ENCODE results near the gene TMEM74B.
"Not testable (repeated sequence)": the region's sequence is repeated elsewhere in the genome, so short reads cannot be mapped to it uniquely, and the experiment has no call there.

TMEM74B gene

DNA sequence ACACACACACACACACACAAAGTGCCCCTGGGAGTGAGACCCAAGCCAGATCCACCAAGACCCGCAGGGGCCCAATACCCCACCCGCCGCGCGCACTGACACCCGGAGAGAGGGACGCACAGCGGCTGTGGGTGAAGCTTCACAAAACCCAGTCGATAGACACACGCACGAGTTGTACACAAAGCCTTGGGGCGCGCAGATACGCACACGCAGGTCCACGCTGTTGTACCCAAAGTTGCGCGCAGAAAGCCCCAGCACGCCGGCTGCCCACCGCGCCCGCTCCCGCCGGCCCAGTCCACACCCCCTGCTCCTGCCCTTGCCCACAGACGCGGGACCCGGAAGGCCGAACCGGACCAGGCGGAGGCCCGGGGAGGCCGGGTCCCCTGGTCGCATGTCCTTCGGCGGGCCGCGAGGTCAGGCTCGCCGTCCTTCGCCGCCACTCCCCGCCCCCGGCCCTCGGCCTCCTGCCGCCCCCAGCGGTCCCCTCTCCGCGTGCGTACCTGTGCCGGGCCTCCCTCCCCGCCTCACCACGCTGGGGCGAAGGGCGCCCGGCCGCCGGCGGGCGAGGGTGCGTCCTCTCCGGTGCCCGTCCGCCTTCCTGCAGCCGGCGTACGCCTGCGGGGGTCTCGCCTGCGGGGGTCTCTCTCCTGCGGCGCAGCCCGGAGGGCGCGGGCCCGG lies at the start of gene TMEM74B:
Gene TMEM74B (minus strand): TSS at position 344 of the 678 bp plus-strand sequence. CDS start 1,180 bp downstream, outside the sequence.
- no peak for DNase-seq

DNA sequence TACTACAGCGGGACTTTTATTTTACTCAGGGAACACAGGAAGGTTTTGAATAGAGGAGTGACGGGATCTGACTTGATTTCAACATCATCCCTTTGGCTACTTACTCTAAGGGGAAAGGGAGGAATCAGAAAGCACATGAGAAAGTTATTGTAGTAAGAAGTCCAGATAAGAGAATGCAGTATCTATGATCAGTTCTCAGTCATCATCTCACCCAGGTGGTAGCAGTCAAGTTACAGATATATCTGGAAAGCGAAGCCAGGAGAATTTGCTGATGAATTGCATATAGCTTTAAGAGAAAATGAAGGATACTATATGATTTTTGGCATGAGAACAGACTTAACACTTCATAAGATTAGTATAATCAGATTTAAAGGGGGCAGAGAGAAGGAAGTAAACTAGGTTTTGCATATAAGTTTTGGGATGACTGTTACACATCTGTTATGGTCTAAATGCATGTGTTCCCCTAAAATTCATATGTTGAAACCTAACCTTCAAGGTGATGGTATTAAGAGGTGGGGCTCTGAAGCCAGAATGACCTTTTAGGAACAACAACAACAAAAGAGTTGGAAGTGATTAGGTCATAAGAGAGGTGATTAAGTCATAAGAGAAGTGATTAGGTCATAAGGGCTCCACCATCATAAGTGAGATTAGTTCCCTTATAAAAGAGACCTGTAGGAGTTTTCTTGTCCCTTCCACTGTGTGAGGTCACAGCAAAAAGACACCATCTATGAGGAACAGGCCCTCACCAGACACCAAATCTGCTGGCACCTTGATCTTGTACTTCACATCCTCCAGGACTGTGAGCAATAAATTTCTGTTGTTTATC lies 47.7 kb upstream of the TMEM74B start:
- no peak for DNase-seq

DNA sequence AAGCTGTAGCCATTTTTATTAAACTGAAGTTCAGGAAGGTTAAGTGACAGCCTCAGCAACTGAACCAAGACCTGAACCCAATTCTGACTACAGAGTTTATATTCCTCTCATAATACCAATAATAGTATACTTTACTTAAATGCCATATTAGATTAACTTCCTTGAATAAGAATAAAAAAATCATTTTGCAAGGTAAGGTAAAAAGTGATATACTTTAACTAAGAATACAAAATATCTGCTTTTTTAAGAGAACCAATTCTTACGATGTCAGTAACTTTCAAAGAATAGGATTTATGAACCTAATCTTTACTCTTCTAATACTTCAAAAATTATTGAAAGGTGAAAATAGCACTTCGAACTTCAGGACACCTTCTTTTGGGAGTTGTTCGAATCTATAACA lies 44.8 kb upstream of the TMEM74B start:
- DNase-seq, result no peak

DNA sequence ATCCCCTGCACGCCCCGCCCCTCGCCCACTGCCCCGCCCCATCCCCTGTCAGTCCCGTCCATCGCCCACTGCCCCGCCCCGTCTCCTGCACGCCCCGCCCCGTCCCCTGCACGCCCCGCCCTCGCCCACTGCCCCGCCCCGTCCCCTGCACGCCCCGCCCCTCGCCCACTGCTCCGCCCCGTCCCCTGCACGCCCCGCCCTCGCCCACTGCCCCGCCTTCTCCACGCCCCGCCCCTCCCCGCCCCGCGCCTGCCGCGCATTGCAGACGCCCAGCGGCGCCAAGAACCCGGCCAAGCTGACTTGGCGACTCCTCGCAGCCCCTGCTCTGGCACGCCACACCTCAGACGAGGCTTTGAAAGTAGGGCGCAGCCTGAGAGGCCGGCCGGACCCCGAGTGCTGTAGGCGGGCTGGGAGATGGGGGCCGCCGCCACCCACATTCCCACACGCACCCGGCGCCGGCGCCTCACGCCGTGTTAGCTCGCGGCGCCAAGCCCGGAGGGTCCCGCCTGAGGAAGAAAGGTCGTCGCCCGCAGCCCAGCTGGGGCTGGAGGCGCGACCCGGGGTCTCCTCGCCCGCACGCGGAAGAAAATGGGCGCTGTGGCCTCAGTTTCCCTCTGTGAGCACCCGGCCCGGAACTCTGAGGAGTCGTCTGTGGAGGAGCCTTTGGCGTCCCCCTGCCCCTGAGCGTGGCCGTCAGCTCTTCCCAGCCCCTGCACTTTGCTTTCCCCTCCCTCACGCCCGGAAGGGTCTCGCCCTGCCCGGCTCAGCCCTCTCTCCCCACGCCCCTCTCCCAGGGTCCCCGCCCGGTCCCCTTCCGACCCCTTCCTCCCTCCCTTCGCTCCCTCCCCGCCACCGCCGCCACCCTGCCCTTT lies 41.2 kb upstream of the TMEM74B start, which contains the start of gene RAD21L1:
Gene RAD21L1 (plus strand): TSS at position 262 of the 872 bp plus-strand sequence. CDS start 2,410 bp downstream, outside the sequence.
- peak; percentile 36 to 67 for DNase-seq

DNA sequence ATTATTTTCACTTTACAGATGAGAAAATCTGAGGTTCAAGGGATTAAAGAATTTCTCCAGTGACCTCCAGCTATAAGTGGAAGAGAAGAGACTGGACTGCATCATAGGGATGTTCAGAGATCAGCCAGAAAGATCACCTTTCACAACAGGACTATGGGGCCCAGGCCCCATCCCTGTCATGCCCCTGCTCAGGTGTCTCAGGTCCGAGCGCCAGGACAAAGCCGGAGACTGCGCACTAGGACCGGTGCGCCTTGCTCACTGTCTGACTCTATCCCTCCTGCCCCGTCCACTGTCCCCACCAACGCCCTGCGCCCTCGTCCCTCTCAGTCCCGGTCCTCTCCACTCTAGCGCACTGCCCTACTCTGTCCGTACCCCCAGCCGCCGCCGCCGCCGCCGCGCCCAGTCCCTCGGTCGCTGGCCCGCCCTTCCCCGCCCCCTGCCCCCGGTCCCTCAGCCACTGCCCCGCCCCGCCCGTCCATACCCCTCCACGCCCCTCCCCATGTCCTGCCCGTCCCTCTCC lies 40.5 kb upstream of the TMEM74B start:
- no peak for DNase-seq

DNA sequence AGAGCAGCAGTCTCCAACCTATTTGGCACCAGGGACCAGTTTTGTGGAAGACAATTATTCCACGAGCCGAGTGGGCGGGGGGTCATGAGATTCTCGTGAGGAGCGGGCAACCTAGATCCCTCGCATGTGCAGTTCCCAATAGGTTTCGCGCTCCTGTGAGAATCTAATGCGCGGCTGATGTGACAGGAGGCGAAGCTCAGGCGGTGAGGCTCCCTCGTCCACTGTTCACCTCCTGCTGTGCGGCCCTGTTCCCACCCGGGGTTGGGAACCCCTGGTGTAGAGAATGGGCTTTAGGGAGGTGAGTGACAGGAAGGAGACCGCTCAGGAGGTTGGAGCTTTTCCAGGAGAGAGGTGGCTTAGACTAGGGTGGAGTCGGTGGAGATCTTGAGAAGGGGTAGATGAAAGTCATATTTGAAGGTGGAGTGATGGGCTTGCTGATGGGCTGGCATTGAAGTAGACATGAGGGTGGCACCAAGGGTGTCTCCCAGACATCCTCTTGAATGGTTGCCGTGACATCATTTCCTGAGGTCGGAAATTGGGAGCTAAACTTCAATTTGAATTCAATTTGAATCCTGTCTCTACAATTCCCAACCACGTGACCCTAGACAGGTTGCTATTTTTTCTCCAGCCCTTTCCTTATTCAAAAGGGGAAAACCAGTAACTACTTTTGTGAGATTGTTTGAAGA lies 39.6 kb upstream of the TMEM74B start:
- DNase-seq, result no peak

DNA sequence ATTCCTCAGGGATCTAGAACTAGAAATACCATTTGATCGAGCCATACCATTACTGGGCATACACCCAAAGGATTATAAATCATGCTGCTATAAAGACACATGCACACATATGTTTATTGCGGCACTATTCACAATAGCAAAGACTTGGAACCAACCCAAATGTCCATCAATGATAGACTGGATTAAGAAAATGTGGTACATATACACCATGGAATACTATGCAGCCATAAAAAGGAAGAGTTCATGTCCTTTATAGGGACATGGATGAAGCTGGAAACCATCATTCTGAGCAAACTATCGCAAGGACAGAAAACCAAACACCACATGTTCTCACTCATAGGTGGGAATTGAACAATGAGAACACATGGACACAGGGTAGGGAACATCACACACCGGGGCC lies 38.0 kb upstream of the TMEM74B start:
- DNase-seq, result not testable (repeated sequence)

DNA sequence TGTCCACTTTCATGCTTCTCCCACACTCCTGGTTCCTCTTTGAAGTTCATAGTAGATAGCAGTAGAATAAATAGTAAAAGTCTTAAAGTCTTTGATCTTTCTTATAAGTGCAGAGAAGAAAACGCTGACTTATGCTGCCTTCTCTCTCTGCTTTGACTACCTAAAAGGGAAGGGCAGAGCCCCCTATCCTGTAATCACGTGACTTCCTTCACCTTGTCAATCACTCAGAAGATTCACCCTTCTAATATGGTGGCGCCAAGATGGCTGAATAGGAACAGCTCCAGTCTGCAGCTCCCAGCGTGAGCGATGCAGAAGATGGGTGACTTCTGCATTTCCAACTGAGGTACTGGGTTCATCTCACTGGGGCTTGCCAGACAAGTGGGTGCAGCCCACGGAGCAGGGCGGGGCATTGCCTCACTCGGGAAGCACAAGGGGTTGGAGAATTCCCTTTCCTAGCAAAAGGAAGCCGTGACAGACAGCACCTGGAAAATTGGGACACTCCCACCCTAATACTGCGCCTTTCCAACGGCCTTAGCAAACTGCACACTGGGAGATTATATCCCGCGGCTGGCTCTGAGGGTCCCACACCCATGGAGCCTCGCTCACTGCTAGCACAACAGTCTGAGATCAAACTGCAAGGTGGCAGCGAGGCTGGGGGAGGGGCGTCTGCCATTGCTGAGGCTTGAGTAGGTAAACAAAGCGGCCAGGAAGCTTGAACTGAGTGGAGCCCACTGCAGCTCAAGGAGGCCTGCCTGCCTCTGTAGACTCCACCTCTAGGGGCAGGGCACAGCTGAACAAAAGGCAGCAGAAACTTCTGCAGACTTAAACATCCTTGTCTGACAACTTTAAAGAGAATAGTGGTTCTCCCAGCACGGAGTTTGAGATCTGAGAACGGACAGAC lies 32.0 kb upstream of the TMEM74B start:
- peak in 1 of 2 donors; percentile 29 for DNase-seq

DNA sequence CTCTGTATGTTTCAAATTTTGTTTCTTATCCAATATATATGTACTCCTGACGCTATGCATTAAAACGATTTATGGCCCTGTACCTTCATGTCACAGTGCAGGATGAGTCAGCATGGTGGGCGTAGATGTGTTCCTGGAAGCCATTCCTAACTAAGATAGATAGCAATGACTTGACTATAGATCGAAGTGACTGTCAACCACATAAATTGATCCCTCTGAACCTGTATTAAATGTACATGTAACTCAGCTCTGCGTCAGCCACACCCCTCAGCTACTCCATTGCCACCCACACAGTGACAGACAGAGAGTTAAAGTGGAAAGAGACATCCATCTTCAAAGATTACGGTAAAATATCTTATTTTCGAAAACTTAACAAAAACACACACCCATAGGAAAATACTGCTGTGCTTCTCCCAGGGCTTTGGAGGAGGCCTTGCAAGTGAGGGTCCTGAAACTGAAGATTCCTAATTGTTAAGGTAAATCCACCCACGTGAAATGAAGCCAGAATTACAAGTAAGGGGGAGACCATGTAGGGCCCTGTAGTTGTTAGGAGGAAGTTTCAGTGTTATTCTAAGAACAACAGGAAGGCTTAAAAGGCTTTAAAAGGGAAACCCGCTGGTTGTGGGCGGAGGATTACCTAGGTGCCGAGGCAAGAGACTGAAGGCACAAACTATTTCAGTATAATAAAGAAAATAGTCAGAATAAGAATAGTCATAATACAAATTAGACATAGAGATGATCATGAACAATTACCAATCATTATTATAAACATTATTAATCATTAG lies 30.8 kb upstream of the TMEM74B start:
- DNase-seq, result peak in 1 of 2 donors; percentile 29

DNA sequence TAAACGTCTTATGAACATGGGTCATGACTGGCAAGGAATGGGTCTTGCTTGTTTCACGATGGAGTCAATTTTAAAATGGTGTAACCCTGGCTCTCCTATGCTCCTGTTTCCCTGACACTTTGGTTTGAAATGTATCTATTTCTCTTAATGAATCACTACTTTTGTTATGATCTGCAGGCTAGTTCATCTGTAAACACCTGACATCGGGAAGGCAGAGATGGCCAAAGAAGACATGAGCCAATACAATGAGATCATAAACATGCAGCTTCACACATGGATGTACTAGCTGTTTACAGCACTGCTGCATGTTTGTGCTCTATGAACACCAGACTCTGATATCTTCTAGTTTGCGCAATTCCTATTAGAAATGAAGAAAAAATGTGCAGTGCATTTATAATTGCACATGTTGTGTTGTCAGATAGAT lies 30.1 kb upstream of the TMEM74B start:
- DNase-seq, result no peak

DNA sequence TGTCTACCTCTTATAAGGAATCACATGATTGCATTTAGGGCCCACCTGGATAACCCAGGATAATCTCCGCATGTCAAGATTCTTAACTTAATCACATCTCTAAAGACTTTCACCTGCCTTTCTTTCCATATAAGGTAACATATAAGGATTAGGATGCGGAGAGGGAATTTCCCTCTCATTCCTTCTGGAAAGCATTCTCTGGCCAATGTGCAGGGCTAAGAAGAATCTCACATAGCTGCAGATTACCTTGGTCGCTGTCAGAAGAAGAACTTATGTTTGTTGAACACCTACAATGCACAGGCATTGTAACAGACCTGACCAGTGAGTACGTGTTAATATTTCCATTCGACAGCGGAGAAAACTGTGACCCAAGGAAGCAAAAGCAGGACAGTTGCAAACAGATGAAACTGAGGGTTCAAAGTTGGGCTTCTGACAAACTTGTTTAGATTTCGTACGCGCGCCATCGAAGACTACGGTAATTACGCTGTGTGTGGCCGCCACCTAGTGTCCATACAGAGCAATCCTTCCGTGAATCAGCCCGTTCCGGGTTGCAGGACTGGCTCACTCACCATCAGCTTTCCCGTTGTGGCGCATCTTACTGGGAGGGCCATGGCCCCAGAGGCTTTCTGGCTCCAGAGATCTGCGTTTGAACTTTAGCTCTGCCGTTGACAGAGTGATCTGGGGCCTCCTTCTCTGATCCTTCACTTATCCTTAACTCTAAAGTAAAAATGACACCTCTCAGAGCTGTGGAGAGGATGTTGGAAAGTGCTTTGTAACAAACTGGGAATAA lies 28.0 kb upstream of the TMEM74B start:
- DNase-seq, result peak; percentile 63 to 78

DNA sequence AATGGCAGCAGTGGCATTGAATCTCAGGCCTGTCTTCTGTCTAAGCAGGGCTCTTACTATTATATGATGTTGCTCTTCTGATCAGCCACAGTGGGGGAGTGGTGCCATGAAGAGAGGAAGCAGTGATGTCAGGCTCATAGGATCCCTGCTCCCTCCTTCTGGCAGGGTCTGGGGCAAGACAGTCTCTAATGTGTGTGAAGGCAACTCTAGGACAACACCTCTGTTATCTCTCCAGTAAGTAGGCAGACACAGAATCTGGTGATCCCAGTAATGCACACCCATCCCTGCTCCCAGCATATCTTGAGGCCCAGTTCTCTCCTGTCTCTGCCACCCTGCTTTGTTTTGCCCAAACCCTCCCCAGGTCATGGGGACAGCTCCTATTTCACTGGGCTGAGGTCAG lies 27.2 kb upstream of the TMEM74B start:
- DNase-seq, result peak; percentile 29 to 61

DNA sequence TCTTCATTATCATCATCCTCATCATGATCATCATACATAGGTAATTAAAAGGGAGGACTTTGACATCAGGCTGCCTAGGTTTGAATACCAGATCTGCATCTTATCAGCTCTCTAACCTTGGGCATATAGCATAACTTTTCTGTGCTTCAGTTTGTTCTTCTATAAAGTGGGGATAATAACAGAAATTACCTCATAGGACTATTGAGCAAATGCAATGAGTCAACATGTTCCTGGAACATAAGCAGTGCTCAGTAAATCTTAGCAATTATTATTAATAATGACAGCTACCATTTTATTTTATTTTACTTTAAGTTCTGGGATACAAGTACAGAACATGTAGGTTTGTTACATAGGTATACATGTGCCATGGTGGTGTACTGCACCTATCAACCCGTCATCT lies 25.7 kb upstream of the TMEM74B start:
- peak; percentile 47 to 55 for DNase-seq

DNA sequence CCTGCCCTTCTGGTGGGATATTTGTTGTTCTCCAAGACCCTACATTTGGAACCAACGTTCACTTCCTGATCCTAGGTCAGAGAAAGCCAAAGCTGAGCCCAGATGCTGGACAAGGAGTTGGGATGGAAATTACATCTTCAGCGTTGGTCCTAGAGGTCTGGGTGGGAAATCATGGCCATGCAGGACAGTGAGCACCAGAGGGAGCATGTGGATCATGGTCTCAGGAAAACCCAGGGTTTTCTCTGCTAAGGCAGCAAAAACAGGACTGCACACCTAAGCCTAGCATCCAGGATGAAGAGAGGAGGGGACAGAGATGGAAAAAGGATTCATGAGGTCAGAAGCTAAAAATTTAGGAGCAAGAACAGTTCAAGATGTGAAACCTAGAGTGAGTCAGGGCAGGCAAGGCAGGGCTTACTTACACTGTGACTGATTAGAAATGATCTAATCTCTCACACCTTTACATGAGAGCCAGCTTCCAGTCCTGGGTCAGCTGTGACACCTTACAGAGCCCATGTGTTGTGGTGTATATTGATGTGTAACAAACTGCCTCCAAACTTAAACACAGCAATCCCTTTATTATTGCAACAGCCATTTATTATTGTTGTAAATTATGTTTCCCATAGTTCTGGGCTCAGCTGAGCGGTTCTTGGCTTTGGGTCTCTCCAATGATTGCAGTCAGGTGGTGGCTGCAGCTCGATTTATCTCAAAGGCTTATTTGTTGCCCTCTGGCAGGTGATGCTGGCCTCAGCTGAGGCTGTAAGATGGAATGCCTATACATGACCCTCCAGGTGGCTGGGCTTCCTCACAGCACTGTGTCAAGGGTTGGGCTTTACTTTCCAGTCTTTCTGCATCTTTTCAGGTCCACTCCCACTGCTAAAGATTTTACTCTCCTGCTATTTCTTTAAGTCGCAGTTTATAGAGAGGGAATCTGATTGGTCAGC lies 24.9 kb upstream of the TMEM74B start:
- DNase-seq, result no peak

DNA sequence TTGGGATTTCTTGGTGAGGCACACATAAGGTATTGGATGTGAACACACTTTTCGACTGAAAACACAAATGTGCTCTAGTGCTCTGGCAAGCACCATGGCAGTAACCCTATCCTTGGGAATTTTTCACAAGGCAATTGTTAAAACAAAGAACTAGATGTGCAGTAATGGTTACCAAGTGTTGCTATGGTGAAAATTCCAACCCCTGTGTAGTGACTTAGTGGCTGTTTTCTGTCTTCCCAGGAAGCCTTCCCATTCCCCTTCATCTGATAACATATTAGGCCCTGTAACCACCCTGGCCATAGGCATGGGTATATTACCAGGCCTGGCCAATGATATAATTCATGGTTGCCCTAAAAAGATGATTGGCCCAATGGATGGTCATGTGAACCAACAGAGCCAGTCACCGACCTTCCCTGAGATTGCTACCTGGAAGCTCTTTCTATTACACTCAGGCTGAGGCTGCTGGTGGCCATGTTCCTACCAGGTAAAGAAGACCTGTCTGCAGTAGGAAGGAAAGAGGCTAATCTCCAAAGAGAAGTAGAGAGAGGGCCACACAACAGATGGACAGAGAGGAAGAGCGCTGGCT lies 22.6 kb upstream of the TMEM74B start:
- no peak for DNase-seq

DNA sequence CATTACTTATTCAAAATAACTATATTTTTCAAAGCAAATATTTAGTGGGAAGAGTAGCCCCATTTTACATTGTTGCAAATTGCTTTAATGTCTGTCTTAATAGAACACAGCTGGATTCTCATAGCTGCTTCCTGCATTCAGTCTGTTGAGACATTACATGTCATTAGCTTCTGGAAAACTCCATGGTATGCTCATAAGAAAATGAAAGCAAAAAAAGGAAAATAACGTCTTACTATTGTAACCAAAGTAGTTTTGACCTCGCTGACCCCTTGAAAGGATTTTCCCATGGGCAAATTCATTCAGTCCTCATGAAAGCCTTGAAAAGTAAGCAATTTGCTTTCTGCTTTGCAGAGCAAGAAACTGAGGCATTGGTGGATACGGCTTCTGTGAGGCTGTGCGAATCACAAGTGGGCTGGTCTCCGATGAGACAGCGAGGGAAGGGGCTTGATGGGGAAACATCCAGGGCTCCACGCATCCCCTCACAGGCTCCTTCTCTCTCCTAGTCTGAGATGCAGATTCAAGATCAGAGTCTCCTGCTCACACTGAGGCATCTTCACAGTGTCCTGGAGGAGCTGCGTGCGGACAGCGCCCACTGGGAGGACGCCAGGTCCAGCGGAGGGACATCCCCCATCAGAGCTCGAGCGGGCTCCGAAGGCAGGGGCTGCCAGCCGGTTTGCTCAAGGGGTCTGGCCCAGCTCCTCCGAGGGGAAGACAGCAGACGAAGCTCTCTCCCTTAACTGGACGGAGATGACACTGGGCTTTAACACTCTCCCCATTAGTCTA lies 21.8 kb upstream of the TMEM74B start:
- DNase-seq, result no peak

DNA sequence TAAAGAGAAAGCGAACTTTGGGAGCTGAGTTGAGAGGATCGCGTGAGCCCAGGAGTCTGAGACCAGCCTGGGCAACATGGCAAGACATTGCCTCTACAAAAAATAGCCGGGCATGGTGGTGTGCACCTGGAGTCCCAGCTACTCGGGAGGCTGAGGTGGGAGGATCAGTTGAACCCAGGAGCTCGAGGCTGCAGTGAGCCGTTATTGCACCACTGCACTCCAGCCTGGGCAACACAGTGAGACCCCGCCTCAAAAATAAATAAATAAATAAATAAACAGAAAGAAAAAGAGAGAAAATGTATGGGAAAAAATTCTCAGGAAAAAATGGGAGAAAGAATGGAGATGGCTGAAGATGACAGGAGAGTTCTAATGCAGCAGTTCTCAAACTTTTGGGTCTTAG lies 21.0 kb upstream of the TMEM74B start:
- DNase-seq, result no peak

Data from inflammatory macrophage treated with lipopolysaccharide for 1 hour (primary cell).